Esophagus muscularis mucosa (tissue), 4 donors: Measurements from ENCODE around the gene HOMER3.

Source experiments
- EP300 ChIP-seq: sonication (generic); formaldehyde crosslinking; IDR thresholded peaks from one replicate; pipeline ENCODE4 v1.6.1; 2017; ENCODE audit warnings: antibody characterized with exemption
- POLR2A ChIP-seq: fragments of 450-650 bp; IDR thresholded peaks from one replicate; pipeline ENCODE4 v1.6.1; 2017; ENCODE audit warnings: antibody characterized with exemption, moderate library complexity, mild to moderate bottlenecking, low read depth
- POLR2AphosphoS5 ChIP-seq, 2 donors: sonication (generic); formaldehyde crosslinking; IDR thresholded peaks; one replicate each; pipeline ENCODE4 v1.6.1; 2017; ENCODE audit warnings: antibody characterized with exemption in 2 of 2
- TF ChIP-seq, protein P1 (sequence below), 3 experiments: fragments of 200-600 bp in 2 of 3; fragments of 450-650 bp in 1 of 3; sonication (generic) in 2 of 3; IDR thresholded peaks; one replicate each; pipeline ENCODE4 v1.5.1; 2017 to 2019; ENCODE audit warnings: antibody characterized with exemption in 3 of 3, mild to moderate bottlenecking in 2 of 3, moderate library complexity in 1 of 3

DNA sequence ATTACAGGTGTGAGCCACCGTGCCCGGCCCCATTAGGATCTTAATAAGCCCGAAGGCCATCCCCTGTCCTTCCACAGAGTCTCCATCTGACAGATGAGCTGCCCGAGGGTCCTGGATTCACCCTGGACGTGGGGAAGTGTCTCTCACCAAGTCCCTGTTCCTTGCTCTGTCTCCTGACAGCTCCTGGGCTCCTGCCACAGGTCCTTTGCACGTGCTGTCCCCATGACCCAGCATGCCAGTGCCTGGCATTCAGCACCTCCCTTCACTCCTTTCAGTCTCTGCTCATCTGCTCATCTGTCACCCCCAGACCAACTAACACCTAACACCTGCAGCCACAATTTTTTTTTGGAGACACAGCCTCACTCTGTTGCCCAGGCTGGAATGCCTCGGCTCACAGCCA, 59.5 kb downstream of the HOMER3 start:
- TF ChIP-seq, protein P1, sequence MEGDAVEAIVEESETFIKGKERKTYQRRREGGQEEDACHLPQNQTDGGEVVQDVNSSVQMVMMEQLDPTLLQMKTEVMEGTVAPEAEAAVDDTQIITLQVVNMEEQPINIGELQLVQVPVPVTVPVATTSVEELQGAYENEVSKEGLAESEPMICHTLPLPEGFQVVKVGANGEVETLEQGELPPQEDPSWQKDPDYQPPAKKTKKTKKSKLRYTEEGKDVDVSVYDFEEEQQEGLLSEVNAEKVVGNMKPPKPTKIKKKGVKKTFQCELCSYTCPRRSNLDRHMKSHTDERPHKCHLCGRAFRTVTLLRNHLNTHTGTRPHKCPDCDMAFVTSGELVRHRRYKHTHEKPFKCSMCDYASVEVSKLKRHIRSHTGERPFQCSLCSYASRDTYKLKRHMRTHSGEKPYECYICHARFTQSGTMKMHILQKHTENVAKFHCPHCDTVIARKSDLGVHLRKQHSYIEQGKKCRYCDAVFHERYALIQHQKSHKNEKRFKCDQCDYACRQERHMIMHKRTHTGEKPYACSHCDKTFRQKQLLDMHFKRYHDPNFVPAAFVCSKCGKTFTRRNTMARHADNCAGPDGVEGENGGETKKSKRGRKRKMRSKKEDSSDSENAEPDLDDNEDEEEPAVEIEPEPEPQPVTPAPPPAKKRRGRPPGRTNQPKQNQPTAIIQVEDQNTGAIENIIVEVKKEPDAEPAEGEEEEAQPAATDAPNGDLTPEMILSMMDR (IDR thresholded peaks at IDR 0.05): no peak
- TF ChIP-seq POLR2A (no peak), POLR2AphosphoS5 (IDR thresholded peaks at IDR 0.05) (no peak), EP300 (no peak)
